Esophagus squamous epithelium (tissue), 4 donors: Measurements from ENCODE around the gene COL28A1.

Source experiments
- POLR2A ChIP-seq, 4 donors: fragments of 450-650 bp; IDR thresholded peaks; one replicate each; pipeline ENCODE4 v1.6.1; 2017; ENCODE audit warnings: antibody characterized with exemption in 4 of 4, mild to moderate bottlenecking in 4 of 4, moderate library complexity in 3 of 4
- TF ChIP-seq, protein P1 (sequence below), 6 experiments: fragments of 450-650 bp in 4 of 6; fragments of 200-600 bp in 2 of 6; sonication (generic) in 2 of 6; IDR thresholded peaks; one replicate each; pipeline ENCODE4 v1.5.1; 2016 to 2019; ENCODE audit warnings: antibody characterized with exemption in 6 of 6, mild to moderate bottlenecking in 4 of 6, moderate library complexity in 4 of 6

- no peak for TF ChIP-seq POLR2A (IDR thresholded peaks at IDR 0.05)
- TF ChIP-seq, protein P1, sequence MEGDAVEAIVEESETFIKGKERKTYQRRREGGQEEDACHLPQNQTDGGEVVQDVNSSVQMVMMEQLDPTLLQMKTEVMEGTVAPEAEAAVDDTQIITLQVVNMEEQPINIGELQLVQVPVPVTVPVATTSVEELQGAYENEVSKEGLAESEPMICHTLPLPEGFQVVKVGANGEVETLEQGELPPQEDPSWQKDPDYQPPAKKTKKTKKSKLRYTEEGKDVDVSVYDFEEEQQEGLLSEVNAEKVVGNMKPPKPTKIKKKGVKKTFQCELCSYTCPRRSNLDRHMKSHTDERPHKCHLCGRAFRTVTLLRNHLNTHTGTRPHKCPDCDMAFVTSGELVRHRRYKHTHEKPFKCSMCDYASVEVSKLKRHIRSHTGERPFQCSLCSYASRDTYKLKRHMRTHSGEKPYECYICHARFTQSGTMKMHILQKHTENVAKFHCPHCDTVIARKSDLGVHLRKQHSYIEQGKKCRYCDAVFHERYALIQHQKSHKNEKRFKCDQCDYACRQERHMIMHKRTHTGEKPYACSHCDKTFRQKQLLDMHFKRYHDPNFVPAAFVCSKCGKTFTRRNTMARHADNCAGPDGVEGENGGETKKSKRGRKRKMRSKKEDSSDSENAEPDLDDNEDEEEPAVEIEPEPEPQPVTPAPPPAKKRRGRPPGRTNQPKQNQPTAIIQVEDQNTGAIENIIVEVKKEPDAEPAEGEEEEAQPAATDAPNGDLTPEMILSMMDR (IDR thresholded peaks at IDR 0.05): no peak
Measured at GRCh38 chr7:7311001-7311400, 224.7 kb downstream of the COL28A1 start.
